ENCODE results near the gene RALB. TPM values are rescaled to one million over a fixed set of nuclear protein-coding genes. Genes with fewer than 3 reads are reported as not detected.
"Not testable (repeated sequence)": the region's sequence is repeated elsewhere in the genome, so short reads cannot be mapped to it uniquely, and the experiment has no call there.

The RALB gene
- total and polyA plus RNA-seq, 7 experiments from 2014 or later, result 8.7 to 119 (median 25.9) TPM

DNA sequence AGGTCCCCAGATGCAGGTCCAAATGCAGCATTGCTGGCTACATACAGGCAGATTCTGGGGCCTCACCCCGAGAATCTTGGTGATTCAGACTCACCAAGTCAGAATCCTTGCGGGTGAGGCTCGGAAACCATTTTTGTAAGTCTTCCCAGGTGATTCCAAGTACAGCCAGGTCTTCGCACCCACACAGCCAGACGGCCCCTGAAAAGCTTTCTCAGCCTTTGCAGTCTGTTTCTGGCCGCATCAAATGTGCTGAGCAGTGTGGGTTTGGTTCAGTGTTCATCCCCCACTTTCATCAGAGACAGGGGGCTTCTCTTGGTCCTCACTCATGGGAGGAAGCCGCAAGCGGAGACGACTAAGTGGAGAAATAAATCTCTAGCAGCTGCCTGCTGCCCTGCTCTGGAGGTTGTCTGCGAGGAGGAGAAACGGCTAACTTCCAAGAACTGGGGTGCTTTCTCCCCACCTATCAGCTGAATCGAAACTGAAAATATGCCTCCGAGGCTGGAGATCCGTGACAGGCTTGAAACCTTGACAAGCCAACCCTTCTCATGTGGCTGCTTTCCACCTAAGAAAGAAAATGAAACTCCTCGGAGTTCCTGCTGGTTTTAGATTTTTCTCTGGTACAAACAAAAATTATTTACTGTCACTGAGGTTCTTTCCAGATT lies 20.5 kb upstream of the RALB start:
- H3K4me3 ChIP-seq (ENCODE audit: low read length), result peak overlapping the region; percentile 72
- Mint-ChIP-seq H3K36me3 (peaks cover 0 to 40% (median 0%) of the 10 kb centered on the region in 5 donors), H3K4me3 (peak overlapping the region; percentile 86 to 100 (median 96)), H3K27ac (peak overlapping the region; percentile 93 to 98 (median 96)), H3K9me3 (peaks cover 0 to 2% (median 0%) of the 10 kb centered on the region in 11 donors), H3K27me3 (no peaks in the 10 kb centered on the region), H3K4me1 (peaks cover 15 to 65% (median 59%) of the 10 kb centered on the region in 7 donors)
- CTCF ChIA-PET, result interaction anchor here (0.9 to 1.8 kb wide), 5 partner anchors 10 to 301 kb away, joined by 3 to 8 read pairs (median 4); no protein-coding TSS in a partner anchor
- H3K27ac ChIP-seq (ENCODE audit: low read depth, low read length), result peak overlapping the region; percentile 81
- POLR2A ChIA-PET, result interaction anchor here (0.5 to 7.2 kb wide), 13 partner anchors 8 to 1380 kb away, joined by 3 to 73 read pairs (median 4); partner anchors contain the start of genes EPB41L5, RALB and TMEM185B
- H3K4me1 ChIP-seq (ENCODE audit: control insufficient read depth in 2 of 2, insufficient read depth in 2 of 2, low read length in 2 of 2), result peaks cover 19 to 29% of the 10 kb centered on the region in 2 donors
- ATAC-seq (peak; percentile 93), DNase-seq (peak; percentile 19 to 82 (median 77))
- no peaks in the 10 kb centered on the region for H3K27me3 ChIP-seq (ENCODE audit: control insufficient read depth in 2 of 2, insufficient read depth in 2 of 2, low read length in 2 of 2)
- H3K9me3 ChIP-seq (ENCODE audit: control insufficient read depth in 2 of 3, low read length in 3 of 3), result no peaks in the 10 kb centered on the region
- intact Hi-C loops (cut with micrococcal nuclease), result loop anchor here (1.0 to 5.0 kb wide), 8 partner anchors 9 to 535 kb away; partner anchors contain the start of genes RALB (in 2 of the 2), TMEM185B (in 2 of the 2) and PTPN4 (in 1 of the 2)
- H3K36me3 ChIP-seq (ENCODE audit: control insufficient read depth in 2 of 3, insufficient read depth in 3 of 3, low read length in 3 of 3), result no peaks in the 10 kb centered on the region

- Histone ChIP-seq H3K27ac (ENCODE audit: low read depth, low read length) (peak overlapping the region; percentile 81), H3K27me3 (ENCODE audit: control insufficient read depth in 2 of 2, insufficient read depth in 2 of 2, low read length in 2 of 2) (no peaks in the 10 kb centered on the region), H3K4me1 (ENCODE audit: control insufficient read depth in 2 of 2, insufficient read depth in 2 of 2, low read length in 2 of 2) (peaks cover 19 to 26% of the 10 kb centered on the region in 2 donors), H3K4me3 (ENCODE audit: low read length) (no peak overlapping the region), H3K9me3 (ENCODE audit: control insufficient read depth in 2 of 3, low read length in 3 of 3) (no peaks in the 10 kb centered on the region), H3K36me3 (ENCODE audit: control insufficient read depth in 2 of 3, insufficient read depth in 3 of 3, low read length in 3 of 3) (no peaks in the 10 kb centered on the region)
- peaks cover 0 to 37% (median 0%) of the 10 kb centered on the region in 5 donors for H3K36me3 Mint-ChIP-seq
- ATAC-seq (no peak), DNase-seq (no peak)
- intact Hi-C loops (cut with micrococcal nuclease), result loop anchor here (1.0 to 5.0 kb wide), 4 partner anchors 34 to 536 kb away; no protein-coding TSS in a partner anchor
- H3K4me1 Mint-ChIP-seq, result peaks cover 15 to 53% (median 49%) of the 10 kb centered on the region in 7 donors
- peak overlapping the region in 9 of 10 donors; percentile 86 to 100 (median 96) for H3K4me3 Mint-ChIP-seq
- peak overlapping the region; percentile 93 to 98 (median 96) for H3K27ac Mint-ChIP-seq
- no peaks in the 10 kb centered on the region for H3K27me3 Mint-ChIP-seq
- CTCF ChIA-PET, result interaction anchor here (1.8 kb wide), 1 partner anchor 80 kb away, joined by 6 read pairs; no protein-coding TSS in a partner anchor
- POLR2A ChIA-PET, result interaction anchor here (0.6 to 7.2 kb wide), 8 partner anchors 8 to 569 kb away, joined by 3 to 73 read pairs (median 3); partner anchors contain the start of gene RALB
- H3K9me3 Mint-ChIP-seq, result peaks cover 0 to 2% (median 0%) of the 10 kb centered on the region in 11 donors
Measured at GRCh38 chr2:120233292-120233691, 19.4 kb upstream of the RALB start.

GRCh38 chr2:120235158-120235557 lies 17.5 kb upstream of the RALB start:
- H3K36me3 ChIP-seq (ENCODE audit: control insufficient read depth in 2 of 3, insufficient read depth in 3 of 3, low read length in 3 of 3); intact Hi-C loops (cut with micrococcal nuclease); H3K4me3 Mint-ChIP-seq; H3K27me3 ChIP-seq (ENCODE audit: control insufficient read depth in 2 of 2, insufficient read depth in 2 of 2, low read length in 2 of 2); H3K9me3 Mint-ChIP-seq; H3K9me3 ChIP-seq (ENCODE audit: control insufficient read depth in 2 of 3, low read length in 3 of 3); H3K27me3 Mint-ChIP-seq; H3K4me3 ChIP-seq (ENCODE audit: low read length); ATAC-seq; CTCF ChIA-PET; DNase-seq; H3K27ac ChIP-seq (ENCODE audit: low read depth, low read length): not testable (repeated sequence)
- Mint-ChIP-seq H3K36me3 (peaks cover 0 to 21% (median 0%) of the 10 kb centered on the region in 5 donors), H3K4me1 (peaks cover 10 to 35% (median 33%) of the 10 kb centered on the region in 7 donors), H3K27ac (peak overlapping the region in 1 of 9 donors; percentile 96)
- peaks cover 19 to 22% of the 10 kb centered on the region in 2 donors for H3K4me1 ChIP-seq (ENCODE audit: control insufficient read depth in 2 of 2, insufficient read depth in 2 of 2, low read length in 2 of 2)
- POLR2A ChIA-PET, result interaction anchor here (7.2 kb wide), 1 partner anchor 19 kb away, joined by 73 read pairs; the partner anchor contains the start of gene RALB

DNA sequence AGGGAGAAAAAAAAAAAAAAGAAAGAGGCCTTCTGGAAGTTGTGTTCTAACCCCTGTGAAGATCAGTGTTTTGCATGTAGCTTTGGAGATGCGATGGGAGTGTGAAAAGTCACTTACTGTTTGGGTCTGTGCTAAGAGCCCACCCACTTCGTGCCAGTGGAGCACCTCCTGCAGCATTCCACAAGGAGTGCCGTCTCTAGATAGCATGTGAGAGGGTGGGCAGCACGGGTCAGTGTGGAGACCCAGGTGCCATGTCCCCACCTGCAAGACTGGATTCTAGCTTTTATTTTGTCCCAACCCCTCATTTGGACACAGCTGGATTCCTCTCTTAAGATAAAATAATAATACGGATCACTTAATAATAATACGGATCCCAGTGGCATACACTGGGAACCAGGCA lies 17.0 kb upstream of the RALB start:
- DNase-seq, result no peak
- H3K4me3 Mint-ChIP-seq, result no peak overlapping the region
- Histone ChIP-seq H3K36me3 (ENCODE audit: control insufficient read depth in 2 of 3, insufficient read depth in 3 of 3, low read length in 3 of 3) (no peaks in the 10 kb centered on the region), H3K9me3 (ENCODE audit: control insufficient read depth in 2 of 3, low read length in 3 of 3) (no peaks in the 10 kb centered on the region), H3K27me3 (ENCODE audit: control insufficient read depth in 2 of 2, insufficient read depth in 2 of 2, low read length in 2 of 2) (no peaks in the 10 kb centered on the region), H3K4me3 (ENCODE audit: low read length) (no peak overlapping the region), H3K27ac (ENCODE audit: low read depth, low read length) (no peak overlapping the region), H3K4me1 (ENCODE audit: control insufficient read depth in 2 of 2, insufficient read depth in 2 of 2, low read length in 2 of 2) (peaks cover 15 to 17% of the 10 kb centered on the region in 2 donors)
- peaks cover 0 to 2% (median 0%) of the 10 kb centered on the region in 11 donors for H3K9me3 Mint-ChIP-seq
- H3K27ac Mint-ChIP-seq, result no peak overlapping the region
- intact Hi-C loops (cut with micrococcal nuclease), result no loop called here
- peaks cover 0 to 18% (median 0%) of the 10 kb centered on the region in 5 donors for H3K36me3 Mint-ChIP-seq
- peaks cover 10 to 34% (median 28%) of the 10 kb centered on the region in 7 donors for H3K4me1 Mint-ChIP-seq
- ATAC-seq, result no peak
- H3K27me3 Mint-ChIP-seq, result no peaks in the 10 kb centered on the region
- ChIA-PET CTCF (no interaction called here), POLR2A (interaction anchor here (0.6 to 7.2 kb wide), 2 partner anchors 18 to 481 kb away, joined by 3 to 73 read pairs; partner anchors contain the start of gene RALB)

- peaks cover 0 to 2% (median 0%) of the 10 kb centered on the region in 11 donors for H3K9me3 Mint-ChIP-seq
- no peaks in the 10 kb centered on the region for H3K9me3 ChIP-seq (ENCODE audit: control insufficient read depth in 2 of 3, low read length in 3 of 3)
- intact Hi-C loops (cut with micrococcal nuclease), result no loop called here
- CTCF ChIA-PET, result no interaction called here
- H3K36me3 ChIP-seq (ENCODE audit: control insufficient read depth in 2 of 3, insufficient read depth in 3 of 3, low read length in 3 of 3), result no peaks in the 10 kb centered on the region
- H3K27ac Mint-ChIP-seq, result no peak overlapping the region
- DNase-seq, result no peak
- no peak overlapping the region for H3K4me3 ChIP-seq (ENCODE audit: low read length)
- H3K4me1 Mint-ChIP-seq, result peaks cover 5 to 29% (median 22%) of the 10 kb centered on the region in 7 donors
- H3K4me1 ChIP-seq (ENCODE audit: control insufficient read depth in 2 of 2, insufficient read depth in 2 of 2, low read length in 2 of 2), result peaks cover 9 to 11% of the 10 kb centered on the region in 2 donors
- peaks cover 0 to 12% (median 0%) of the 10 kb centered on the region in 5 donors for H3K36me3 Mint-ChIP-seq
- H3K27me3 Mint-ChIP-seq, result no peaks in the 10 kb centered on the region
- no peak overlapping the region for H3K4me3 Mint-ChIP-seq
- no peak for ATAC-seq
- H3K27ac ChIP-seq (ENCODE audit: low read depth, low read length), result no peak overlapping the region
- no peaks in the 10 kb centered on the region for H3K27me3 ChIP-seq (ENCODE audit: control insufficient read depth in 2 of 2, insufficient read depth in 2 of 2, low read length in 2 of 2)
- POLR2A ChIA-PET, result interaction anchor here (7.2 kb wide), 1 partner anchor 18 kb away, joined by 73 read pairs; the partner anchor contains the start of gene RALB
Measured at GRCh38 chr2:120236316-120236715, 16.3 kb upstream of the RALB start.

- no peak overlapping the region for H3K4me3 ChIP-seq (ENCODE audit: low read length)
- DNase-seq (no peak), ATAC-seq (no peak)
- no peak overlapping the region for H3K27ac ChIP-seq (ENCODE audit: low read depth, low read length)
- intact Hi-C loops (cut with micrococcal nuclease), result no loop called here
- Mint-ChIP-seq H3K4me1 (peaks cover 8 to 29% (median 18%) of the 10 kb centered on the region in 7 donors), H3K36me3 (peaks cover 0 to 12% (median 0%) of the 10 kb centered on the region in 5 donors), H3K27ac (no peak overlapping the region), H3K4me3 (no peak overlapping the region), H3K9me3 (peaks cover 0 to 2% (median 0%) of the 10 kb centered on the region in 11 donors), H3K27me3 (no peaks in the 10 kb centered on the region)
- H3K36me3 ChIP-seq (ENCODE audit: control insufficient read depth in 2 of 3, insufficient read depth in 3 of 3, low read length in 3 of 3), result no peaks in the 10 kb centered on the region
- H3K9me3 ChIP-seq (ENCODE audit: control insufficient read depth in 2 of 3, low read length in 3 of 3), result no peaks in the 10 kb centered on the region
- peaks cover 6 to 10% of the 10 kb centered on the region in 2 donors for H3K4me1 ChIP-seq (ENCODE audit: control insufficient read depth in 2 of 2, insufficient read depth in 2 of 2, low read length in 2 of 2)
- no peaks in the 10 kb centered on the region for H3K27me3 ChIP-seq (ENCODE audit: control insufficient read depth in 2 of 2, insufficient read depth in 2 of 2, low read length in 2 of 2)
- ChIA-PET CTCF (no interaction called here), POLR2A (interaction anchor here (7.2 kb wide), 1 partner anchor 17 kb away, joined by 73 read pairs; the partner anchor contains the start of gene RALB)
Measured at GRCh38 chr2:120236791-120237190, 15.9 kb upstream of the RALB start.

All from naive thymus-derived CD4-positive, alpha-beta T cell (primary cell).